NOMO-1 treated with dmso at 0.1 percent for 144 hours (cell line): ENCODE results near the gene HBG2.
"Not testable (repeated sequence)": the region's sequence is repeated elsewhere in the genome, so short reads cannot be mapped to it uniquely, and the experiment has no call there.

Experiments used
- DNase-seq: peaks from one replicate; lab custom pipeline; 2025; ENCODE audit not compliant: unreplicated experiment; lab: John Stamatoyannopoulos, UW

HBG2 gene

GRCh38 chr11:5254646-5255413 is at the start of gene HBG2:
Gene HBG2 (minus strand): TSS chr11:5254781. CDS start chr11:5254728, 53 bp downstream.
- DNase-seq = not testable (repeated sequence)

DNA sequence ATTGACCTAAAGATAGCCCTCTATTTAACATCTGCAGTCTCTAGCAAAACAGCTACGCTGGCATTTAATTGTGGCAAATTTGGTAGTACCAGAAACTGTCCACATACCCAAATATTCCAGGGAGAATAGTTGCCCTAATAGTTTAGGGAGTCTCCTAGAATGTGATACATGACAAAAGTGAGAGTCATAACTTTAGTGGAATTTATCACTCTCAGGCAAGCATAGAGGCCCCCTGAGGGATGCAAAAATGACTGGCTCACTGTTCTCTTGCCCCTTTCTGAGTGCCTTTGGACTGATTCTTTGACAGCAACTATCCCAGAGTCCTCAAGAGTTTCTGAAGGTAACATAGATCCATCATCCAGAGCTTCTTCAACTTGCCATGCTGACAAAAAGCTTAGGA is 49.5 kb upstream of the HBG2 start:
- DNase-seq = no peak

GRCh38 chr11:5303626-5304025 is 49.0 kb upstream of the HBG2 start:
- no peak for DNase-seq

GRCh38 chr11:5301846-5302245 is 47.3 kb upstream of the HBG2 start, which contains the start of gene OR51B4:
Gene OR51B4 (minus strand): TSS chr11:5301946. CDS start chr11:5301946, 0 bp downstream.
- DNase-seq = no peak

GRCh38 chr11:5300251-5300650 is 45.7 kb upstream of the HBG2 start:
- DNase-seq = no peak

DNA sequence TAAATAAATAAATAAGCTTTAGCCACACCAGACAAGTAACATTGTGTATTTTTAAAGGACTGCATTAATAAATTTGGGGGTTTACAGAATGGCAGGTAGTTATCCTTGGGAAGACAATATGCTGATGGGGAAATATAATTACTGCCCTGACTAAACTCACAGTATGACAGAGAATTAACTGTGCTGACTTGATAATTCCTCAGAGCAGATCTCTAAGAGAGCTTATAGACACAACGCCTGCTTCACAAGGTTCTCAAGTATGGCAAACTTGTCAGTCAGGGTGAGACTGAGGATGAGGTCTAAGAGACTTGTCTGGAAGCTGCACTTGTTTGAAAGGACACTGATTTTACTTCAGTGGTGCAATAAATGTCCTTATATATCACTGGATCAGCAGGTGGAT is 43.9 kb upstream of the HBG2 start:
- no peak for DNase-seq

GRCh38 chr11:5297721-5298323 is 43.2 kb upstream of the HBG2 start:
- DNase-seq = no peak

DNA sequence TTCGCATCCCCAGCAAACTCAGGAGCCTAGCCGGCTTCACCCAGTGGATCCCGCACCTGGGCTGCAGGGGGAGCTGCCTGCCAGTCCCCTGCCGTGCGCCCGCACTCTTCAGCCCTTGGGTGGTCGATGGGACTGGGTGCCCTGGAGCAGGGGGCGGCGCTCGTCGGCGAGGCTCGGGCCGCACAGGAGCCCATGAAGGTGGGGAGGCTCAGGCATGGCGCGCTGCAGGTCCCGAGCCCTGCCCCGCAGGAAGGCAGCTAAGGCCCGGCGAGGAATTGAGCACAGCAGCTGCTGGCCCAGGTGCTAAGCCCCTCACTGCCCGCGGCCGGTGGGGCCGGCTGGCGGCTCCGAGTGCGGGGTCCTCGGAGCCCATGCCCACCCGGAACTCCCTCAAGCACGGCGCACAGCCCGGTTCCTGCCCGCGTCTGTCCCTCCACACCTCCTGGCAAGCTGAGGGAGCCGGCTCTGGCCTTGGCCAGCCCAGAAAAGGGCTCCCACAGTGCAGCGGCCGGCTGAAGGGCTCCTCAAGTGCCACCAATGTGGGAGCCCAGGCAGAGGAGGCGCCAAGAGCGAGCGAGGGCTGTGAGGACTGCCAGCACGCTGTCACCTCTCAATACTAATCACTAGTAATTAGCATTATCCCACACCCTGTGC is 39.9 kb upstream of the HBG2 start:
- not testable (repeated sequence) for DNase-seq

DNA sequence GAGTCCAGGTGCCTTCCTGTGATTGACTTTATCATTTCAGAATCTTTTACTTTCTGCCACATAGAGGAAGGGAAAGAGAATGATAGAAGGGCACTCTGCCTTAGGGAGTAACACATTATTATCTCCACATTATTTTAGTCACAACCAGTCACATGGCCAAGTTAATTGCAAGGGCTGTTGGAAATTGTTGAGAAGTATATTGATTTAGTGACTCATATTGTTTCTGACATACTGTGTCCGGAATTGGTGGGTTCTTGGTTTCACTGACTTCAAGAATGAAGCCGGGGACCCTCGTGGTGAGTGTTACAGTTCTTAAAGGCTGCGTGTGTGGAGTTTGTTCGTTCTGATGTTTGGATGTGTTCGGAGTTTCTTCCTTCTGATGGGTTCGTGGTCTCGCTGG is 38.4 kb upstream of the HBG2 start:
- DNase-seq = no peak

- no peak for DNase-seq
Measured at GRCh38 chr11:5291207-5291838, 36.7 kb upstream of the HBG2 start.

DNA sequence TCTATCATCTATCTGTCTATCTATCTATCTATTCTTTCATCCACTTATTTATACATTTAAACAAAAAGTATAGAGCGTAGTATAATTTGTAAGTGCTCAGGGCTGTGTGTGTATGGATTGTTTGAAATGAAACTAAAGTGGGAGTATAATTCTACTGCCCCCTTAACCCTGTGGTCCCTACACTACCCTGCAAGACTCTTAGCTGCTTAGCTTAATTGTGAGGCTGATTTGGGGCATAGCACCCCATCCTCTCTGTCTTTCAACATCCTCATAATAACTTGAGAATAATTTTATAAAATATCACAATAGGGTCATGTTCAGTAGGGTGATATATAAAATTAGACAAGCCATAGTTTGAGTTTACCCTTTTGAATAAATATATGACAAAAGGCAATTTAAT is 35.5 kb upstream of the HBG2 start:
- no peak for DNase-seq

- DNase-seq = no peak
Measured at GRCh38 chr11:5289696-5290095, 35.1 kb upstream of the HBG2 start.

DNA sequence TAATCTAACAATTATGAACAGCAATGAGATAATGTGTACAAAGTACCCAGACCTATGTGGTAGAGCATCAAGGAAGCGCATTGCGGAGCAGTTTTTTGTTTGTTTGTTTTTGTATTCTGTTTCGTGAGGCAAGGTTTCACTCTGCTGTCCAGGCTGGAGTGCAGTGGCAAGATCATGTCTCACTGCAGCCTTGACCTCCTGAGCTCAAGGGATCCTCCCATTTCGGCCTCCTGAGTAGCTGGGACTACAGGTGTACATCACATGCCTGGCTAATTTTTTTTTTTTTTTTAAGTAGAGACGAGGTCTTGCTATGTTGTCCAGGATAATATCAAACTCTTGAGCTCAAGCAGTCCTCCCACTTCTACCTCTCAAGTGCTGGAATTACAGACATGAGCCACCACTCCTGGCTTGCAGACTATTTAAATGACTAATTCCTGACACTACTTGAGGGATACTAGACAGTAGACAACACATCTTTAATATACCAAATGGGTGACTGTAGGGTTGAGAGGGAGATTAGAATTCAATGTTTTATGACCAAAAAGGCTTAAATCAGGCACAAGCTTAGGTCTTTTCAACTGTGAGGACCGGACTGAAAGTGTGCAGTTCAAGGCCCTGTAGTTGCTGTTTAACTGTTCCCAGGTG is 34.4 kb upstream of the HBG2 start:
- no peak for DNase-seq

DNA sequence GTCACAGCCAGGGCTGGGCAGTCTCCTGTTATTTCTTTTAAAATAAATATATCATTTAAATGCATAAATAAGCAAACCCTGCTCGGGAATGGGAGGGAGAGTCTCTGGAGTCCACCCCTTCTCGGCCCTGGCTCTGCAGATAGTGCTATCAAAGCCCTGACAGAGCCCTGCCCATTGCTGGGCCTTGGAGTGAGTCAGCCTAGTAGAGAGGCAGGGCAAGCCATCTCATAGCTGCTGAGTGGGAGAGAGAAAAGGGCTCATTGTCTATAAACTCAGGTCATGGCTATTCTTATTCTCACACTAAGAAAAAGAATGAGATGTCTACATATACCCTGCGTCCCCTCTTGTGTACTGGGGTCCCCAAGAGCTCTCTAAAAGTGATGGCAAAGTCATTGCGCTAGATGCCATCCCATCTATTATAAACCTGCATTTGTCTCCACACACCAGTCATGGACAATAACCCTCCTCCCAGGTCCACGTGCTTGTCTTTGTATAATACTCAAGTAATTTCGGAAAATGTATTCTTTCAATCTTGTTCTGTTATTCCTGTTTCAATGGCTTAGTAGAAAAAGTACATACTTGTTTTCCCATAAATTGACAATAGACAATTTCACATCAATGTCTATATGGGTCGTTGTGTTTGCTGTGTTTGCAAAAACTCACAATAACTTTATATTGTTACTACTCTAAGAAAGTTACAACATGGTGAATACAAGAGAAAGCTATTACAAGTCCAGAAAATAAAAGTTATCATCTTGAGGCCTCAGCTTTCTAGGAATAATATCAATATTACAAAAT is 33.7 kb upstream of the HBG2 start:
- no peak for DNase-seq

DNA sequence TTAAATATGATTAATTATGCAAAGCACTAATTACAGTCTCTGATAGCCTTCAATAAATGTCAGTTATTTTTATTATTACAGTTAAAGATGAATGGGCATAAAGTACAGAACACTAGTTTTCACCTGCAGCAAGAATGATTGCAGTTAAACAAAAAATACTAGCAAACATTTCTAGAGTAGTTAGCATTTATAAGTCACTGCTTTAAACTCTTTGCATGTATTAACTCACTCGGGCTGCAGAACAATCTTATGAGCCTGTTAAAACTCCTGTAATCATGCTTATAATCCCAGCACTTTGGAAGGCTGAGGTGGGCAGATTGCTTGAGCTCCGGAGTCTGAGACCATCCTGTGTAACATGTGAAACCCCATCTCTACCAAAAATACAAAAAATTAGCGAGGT is 32.3 kb upstream of the HBG2 start:
- no peak for DNase-seq

DNA sequence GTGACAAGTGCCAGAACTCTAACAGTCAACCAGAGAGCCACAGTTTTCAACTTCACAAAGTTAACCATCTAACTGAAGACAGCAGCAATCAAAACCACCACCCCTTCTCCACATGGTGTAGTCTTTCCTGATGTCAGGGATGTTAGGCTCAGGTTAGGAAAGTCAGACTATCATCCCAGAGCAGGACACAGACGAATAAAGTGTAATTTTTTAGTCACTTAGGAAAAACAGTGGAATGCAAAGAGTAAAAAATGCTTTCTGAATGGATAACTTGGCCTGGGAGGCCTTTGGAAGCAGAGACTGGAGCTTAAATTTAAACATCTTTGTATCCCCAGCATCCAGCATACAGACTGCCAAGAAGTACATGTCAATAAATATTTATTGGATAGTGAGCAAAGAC is 31.8 kb upstream of the HBG2 start:
- no peak for DNase-seq

DNA sequence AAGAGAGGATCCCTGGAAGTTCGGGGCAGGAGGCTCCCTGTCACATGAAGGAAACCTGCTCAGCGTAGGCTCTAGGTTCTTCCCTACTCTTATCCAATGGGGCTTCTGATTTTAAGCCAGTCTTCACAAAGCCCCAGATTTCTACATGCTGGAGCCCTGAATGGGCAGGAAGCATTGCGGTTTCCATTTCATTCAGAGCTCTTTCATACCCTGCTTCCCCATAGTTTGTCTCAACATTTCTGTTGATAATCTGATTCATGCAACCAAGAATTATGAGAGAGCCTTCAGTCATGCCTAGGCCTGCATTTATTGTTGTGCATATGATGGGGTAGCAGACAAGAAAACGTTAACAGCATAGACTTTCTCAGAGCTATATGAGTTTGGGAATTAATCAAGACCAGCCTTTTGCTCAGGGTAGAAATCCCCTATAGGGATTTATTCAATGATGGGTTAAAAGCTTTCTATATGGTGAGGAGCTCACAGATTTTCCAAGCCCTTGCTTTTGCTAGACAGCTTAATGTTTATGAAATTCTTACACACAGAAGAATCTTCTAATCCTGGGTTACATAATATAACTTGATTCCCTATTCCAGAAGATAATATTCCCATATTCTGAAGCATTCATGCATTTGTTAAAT is 31.2 kb upstream of the HBG2 start:
- no peak for DNase-seq

GRCh38 chr11:5284637-5285036 is 30.1 kb upstream of the HBG2 start:
- no peak for DNase-seq

DNA sequence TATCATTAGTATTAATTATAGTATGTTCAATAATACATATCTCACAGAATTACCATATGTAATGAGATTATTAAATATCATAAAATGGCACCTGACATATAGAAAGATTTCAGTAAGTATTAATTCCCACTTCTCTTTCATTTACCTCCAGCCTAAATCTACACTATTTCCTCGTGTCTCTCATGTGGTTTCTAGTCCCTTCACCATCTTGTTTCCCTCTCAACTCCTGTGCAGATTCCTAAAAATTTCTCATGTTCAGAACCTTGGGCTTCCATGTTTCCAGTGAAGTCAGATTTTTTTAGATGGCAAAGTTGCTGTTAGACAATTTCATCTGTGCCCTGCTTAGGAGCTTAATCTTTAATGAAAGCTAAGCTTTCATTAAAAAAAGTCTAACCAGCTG is 29.3 kb upstream of the HBG2 start:
- DNase-seq = no peak

DNA sequence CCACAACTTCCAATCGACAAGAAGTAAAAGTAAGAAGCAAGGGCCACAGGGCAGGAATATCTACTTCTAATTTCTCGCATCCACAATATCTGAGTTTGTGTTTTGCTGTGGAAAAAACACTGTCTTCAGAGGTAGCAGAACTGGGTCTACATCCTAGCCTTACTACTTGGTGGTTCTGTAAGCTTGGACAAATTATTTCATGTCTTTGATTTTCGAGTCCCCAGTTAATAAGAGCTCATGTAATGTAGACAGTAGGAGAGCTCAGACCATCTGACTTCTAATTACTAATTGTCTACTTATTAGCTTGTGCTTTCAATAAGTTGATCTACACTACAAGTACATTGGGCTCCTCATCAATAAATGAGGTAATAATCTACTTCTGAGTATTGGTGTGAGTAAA is 28.5 kb upstream of the HBG2 start:
- DNase-seq = no peak
